ENCODE data around the gene WNK2.

- TF ChIP-seq CTCF (IDR thresholded peaks at IDR 0.05) (no peak), EP300 (IDR thresholded peaks at IDR 0.05) (no peak), POLR2AphosphoS5 (IDR thresholded peaks at IDR 0.05) (no peak), POLR2A (IDR thresholded peaks at IDR 0.05; ENCODE audit: low read depth) (no peak)
Measured at GRCh38 chr9:93197670-93198069, 13.7 kb downstream of the WNK2 start.

Measured in esophagus muscularis mucosa (tissue), 4 donors.